A549 treated with GW870086 at 1 μM for 4 hours (cell line): ENCODE results near the gene WNT9B. TPM values are rescaled to one million over a fixed set of nuclear protein-coding genes. Genes with fewer than 3 reads are reported as not detected.

Experiments used
- total RNA-seq: library from RNA; stranded (reverse); fragments of 200-300 nt; extraction: Qiagen RNA extraction; gene quantifications from 5 replicates; pipeline ENCODE4 v1.2.3, GENCODE V29; 2022; ENCODE audit warnings: low read depth

WNT9B gene
- total RNA-seq: not detected in 5 replicates

GRCh38 chr17:46851029-46851741, at the start of gene WNT9B:
WNT9B (plus strand) TSS chr17:46851583; CDS start chr17:46851639, 56 bp downstream.

GRCh38 chr17:46818316-46818928, 33.0 kb upstream of the WNT9B start, which contains the start of gene WNT3:
WNT3 (minus strand) TSS chr17:46818692; CDS start chr17:46818597, 95 bp downstream.

GRCh38 chr17:46922804-46923635, 71.6 kb downstream of the WNT9B start, which contains the start of gene GOSR2:
GOSR2 (plus strand) TSS chr17:46923160; CDS start chr17:46923193, 33 bp downstream.

Other genes starting within 250 kb of the WNT9B start
- gene WNT3, start 32.9 kb upstream of the WNT9B start, total RNA-seq: 3.8 to 4.7 TPM (median 4.2 TPM) in 5 replicates
- 34.5 to 41.6 TPM (median 41.4 TPM) in 5 replicates for gene GOSR2, start 71.6 kb downstream of the WNT9B start, total RNA-seq
- gene RPRML, start 127.7 kb downstream of the WNT9B start, total RNA-seq: 0.34 to 1.1 TPM (median 0.78 TPM) in 5 replicates